Measurements from ENCODE around the gene HOXA6.

The HOXA6 gene

DNA sequence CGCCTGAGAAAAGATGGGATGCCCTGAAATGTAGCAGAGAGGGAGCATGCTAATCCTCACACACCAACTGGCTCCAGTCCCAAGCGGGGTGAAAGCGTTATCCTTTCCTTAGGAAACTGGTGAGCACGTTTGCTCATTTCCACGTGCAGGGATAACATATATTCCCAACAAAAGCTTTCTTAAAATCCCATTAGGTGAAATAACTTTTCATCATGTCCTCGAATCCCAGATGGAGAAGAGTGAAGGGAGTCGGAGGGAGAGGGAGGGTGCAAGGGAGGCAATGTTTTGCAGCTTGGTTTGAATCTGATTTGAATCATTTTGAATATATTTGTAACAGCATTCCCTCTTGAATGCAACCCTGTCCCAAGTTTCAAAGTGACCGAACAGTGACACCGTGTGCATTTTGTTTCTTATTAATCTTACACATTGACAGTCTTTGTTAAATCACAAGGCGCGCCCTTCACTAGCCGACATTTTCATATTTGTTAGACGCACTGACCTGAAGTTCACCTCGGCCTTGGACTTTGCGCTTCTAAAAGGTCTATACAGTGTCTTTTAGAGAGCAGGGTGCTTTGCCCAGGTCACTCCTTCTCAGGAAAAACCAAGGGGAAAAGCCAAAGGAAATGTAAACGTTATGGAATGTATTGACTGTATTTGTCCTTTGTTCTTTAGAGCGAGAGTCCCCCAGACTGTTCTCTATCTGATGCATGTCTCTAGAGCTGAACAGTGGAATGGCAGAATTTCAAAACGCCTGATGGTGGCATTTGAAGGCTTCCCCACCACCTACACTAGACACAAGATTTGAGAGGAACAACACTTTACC is 14.0 kb downstream of the HOXA6 start:
- TF ChIP-seq, protein P1, sequence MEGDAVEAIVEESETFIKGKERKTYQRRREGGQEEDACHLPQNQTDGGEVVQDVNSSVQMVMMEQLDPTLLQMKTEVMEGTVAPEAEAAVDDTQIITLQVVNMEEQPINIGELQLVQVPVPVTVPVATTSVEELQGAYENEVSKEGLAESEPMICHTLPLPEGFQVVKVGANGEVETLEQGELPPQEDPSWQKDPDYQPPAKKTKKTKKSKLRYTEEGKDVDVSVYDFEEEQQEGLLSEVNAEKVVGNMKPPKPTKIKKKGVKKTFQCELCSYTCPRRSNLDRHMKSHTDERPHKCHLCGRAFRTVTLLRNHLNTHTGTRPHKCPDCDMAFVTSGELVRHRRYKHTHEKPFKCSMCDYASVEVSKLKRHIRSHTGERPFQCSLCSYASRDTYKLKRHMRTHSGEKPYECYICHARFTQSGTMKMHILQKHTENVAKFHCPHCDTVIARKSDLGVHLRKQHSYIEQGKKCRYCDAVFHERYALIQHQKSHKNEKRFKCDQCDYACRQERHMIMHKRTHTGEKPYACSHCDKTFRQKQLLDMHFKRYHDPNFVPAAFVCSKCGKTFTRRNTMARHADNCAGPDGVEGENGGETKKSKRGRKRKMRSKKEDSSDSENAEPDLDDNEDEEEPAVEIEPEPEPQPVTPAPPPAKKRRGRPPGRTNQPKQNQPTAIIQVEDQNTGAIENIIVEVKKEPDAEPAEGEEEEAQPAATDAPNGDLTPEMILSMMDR (IDR thresholded peaks at IDR 0.05; ENCODE audit: poor library complexity, severe bottlenecking) = no peak
- Histone ChIP-seq H3K27ac (ENCODE audit: poor library complexity, severe bottlenecking) (peak overlapping the region; percentile 21), H3K9me3 (ENCODE audit: severe bottlenecking) (no peaks in the 10 kb centered on the region), H3K4me1 (ENCODE audit: insufficient read depth, poor library complexity, severe bottlenecking) (peaks cover 27% of the 10 kb centered on the region), H3K4me3 (ENCODE audit: severe bottlenecking) (no peak overlapping the region), H3K27me3 (ENCODE audit: insufficient read depth, poor library complexity, severe bottlenecking) (no peaks in the 10 kb centered on the region), H3K36me3 (ENCODE audit: low read depth) (no peaks in the 10 kb centered on the region)
- ATAC-seq (ENCODE audit: low read depth) (no peak), DNase-seq (ENCODE audit: low spot score) (no peak)

DNA sequence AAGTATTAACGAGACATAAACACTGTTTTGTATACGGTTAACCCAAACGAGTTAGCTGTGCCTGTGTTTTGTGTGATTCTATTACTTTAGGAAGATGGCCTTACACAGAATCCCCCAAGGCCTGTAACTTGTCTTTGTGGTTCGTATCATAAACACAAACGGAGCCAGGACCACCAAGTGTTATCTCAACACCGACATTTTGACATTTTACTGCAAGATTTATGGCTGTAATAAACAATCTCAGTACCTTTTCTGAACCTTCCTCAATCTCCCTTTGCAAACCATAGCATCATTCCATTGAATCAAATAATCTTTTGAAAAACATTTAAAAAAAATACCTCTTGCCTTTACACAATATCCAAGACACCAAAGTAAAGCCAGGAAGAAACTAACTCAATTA is 14.6 kb downstream of the HOXA6 start:
- H3K27ac ChIP-seq (ENCODE audit: poor library complexity, severe bottlenecking) = no peak overlapping the region
- H3K9me3 ChIP-seq (ENCODE audit: severe bottlenecking) = no peaks in the 10 kb centered on the region
- TF ChIP-seq, protein P1 (IDR thresholded peaks at IDR 0.05; ENCODE audit: poor library complexity, severe bottlenecking) = no peak
- H3K4me1 ChIP-seq (ENCODE audit: insufficient read depth, poor library complexity, severe bottlenecking) = peaks cover 27% of the 10 kb centered on the region
- ATAC-seq (ENCODE audit: low read depth) (no peak), DNase-seq (ENCODE audit: low spot score) (no peak)
- no peaks in the 10 kb centered on the region for H3K27me3 ChIP-seq (ENCODE audit: insufficient read depth, poor library complexity, severe bottlenecking)
- H3K4me3 ChIP-seq (ENCODE audit: severe bottlenecking) = no peak overlapping the region
- H3K36me3 ChIP-seq (ENCODE audit: low read depth) = no peaks in the 10 kb centered on the region

DNA sequence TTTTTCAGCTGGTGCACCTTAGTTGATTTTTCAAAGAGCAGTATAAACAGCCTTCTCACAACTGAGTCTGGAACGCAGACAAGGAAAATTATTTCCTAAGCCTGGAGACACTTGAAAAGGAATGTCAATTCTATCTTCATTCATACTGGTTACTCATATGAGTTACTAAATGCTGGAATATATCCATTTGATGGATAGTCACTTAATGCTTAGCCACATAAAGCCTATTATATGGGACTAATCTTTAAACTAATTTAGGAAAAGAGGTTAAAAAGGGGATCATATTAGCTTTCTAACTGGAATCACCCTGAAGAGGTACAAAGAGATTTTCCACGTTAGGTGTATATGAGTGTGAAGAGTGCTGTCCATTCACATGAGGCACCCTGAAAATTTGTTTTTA is 15.4 kb downstream of the HOXA6 start:
- H3K9me3 ChIP-seq (ENCODE audit: severe bottlenecking) = no peaks in the 10 kb centered on the region
- H3K4me1 ChIP-seq (ENCODE audit: insufficient read depth, poor library complexity, severe bottlenecking) = peaks cover 27% of the 10 kb centered on the region
- H3K27ac ChIP-seq (ENCODE audit: poor library complexity, severe bottlenecking) = no peak overlapping the region
- H3K27me3 ChIP-seq (ENCODE audit: insufficient read depth, poor library complexity, severe bottlenecking) = no peaks in the 10 kb centered on the region
- ATAC-seq (ENCODE audit: low read depth) (no peak), DNase-seq (ENCODE audit: low spot score) (no peak)
- TF ChIP-seq, protein P1 (IDR thresholded peaks at IDR 0.05; ENCODE audit: poor library complexity, severe bottlenecking) = no peak
- H3K36me3 ChIP-seq (ENCODE audit: low read depth) = no peaks in the 10 kb centered on the region
- no peak overlapping the region for H3K4me3 ChIP-seq (ENCODE audit: severe bottlenecking)

DNA sequence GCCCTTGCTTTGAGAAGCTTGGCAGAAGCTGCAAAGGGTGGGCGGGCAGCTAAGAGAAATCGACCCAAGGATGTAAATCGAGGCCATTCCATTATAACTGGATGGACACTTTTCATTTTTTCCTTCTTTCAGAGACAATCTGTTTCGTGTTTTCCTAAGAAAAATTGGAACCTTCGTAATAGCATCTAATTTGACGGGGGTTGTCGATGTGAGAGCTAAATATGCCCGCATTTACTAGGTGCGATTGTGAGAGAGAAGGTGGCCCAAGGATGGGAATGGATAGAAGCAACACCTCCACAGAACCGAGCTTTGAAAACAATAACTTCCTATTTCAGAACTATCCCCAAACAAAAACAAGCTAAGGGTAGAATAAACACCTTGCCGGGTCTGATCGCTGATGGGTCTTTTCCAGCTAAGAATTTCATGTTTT is 16.2 kb downstream of the HOXA6 start:
- TF ChIP-seq, protein P1 (IDR thresholded peaks at IDR 0.05; ENCODE audit: poor library complexity, severe bottlenecking) = no peak
- DNase-seq (ENCODE audit: low spot score) = no peak
- H3K36me3 ChIP-seq (ENCODE audit: low read depth) = no peaks in the 10 kb centered on the region
- H3K27ac ChIP-seq (ENCODE audit: poor library complexity, severe bottlenecking) = peak overlapping the region; percentile 62
- peak overlapping the region; percentile 61 for H3K4me3 ChIP-seq (ENCODE audit: severe bottlenecking)
- no peak for ATAC-seq (ENCODE audit: low read depth)
- H3K9me3 ChIP-seq (ENCODE audit: severe bottlenecking) = no peaks in the 10 kb centered on the region
- H3K4me1 ChIP-seq (ENCODE audit: insufficient read depth, poor library complexity, severe bottlenecking) = peaks cover 27% of the 10 kb centered on the region
- H3K27me3 ChIP-seq (ENCODE audit: insufficient read depth, poor library complexity, severe bottlenecking) = no peaks in the 10 kb centered on the region

Data from RWPE2 (cell line).